Frontal cortex (tissue), 4 donors: ENCODE data around the gene PER1. TPM values are rescaled to one million over a fixed set of nuclear protein-coding genes. Genes with fewer than 3 reads are reported as not detected.
A peak's percentile ranks its signal among the peaks of the same experiment; 100 is the strongest.

Experiments
- DNase-seq, 2 donors: peaks; one replicate each; pipeline ENCODE4 v3.0.0; 2012; ENCODE audit warnings: low spot score in 2 of 2
- FAIRE-seq: peaks from 2 replicates; lab custom pipeline; 2012; peaks lifted over from hg19 to GRCh38; lab: Jason Lieb, UNC
- total RNA-seq: library from RNA; depleted of rRNA; stranded (reverse); fragments of >200 nt; gene quantifications from one replicate; pipeline ENCODE4 v1.2.3, GENCODE V29; 2014
- donor health status: control.
- donor health status: control.
- donor health status: control.

PER1 gene
- total RNA-seq, 1 donor from 2014 or later: 6.5 TPM

DNA sequence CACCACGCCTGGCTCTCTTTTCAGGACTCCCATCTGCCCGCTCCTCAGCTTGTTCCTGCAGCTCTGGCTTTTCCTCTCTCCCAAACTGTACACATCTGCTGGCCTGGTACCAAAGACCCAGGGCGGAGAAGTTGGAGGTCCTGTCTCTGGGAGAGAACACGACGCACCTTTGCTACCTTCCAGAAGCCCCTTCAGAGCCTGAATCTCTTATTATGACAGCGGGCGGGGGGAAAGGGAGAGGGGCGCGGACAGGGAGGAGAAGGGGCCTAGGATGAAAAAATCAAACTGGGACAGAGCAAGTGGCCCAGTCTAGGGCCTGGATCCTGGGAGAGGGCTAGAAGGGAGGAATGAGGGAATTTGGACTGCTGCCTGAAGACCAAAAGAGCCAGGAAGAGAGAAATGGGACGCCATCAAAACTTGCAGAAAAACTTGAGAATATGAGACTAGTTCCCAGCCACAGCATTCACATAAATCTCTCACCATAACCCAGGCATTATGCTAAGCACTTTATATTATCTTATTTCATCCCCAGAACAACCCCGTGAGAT lies 2.5 kb upstream of the PER1 start:
- FAIRE-seq: no peak
- no peak for DNase-seq

DNA sequence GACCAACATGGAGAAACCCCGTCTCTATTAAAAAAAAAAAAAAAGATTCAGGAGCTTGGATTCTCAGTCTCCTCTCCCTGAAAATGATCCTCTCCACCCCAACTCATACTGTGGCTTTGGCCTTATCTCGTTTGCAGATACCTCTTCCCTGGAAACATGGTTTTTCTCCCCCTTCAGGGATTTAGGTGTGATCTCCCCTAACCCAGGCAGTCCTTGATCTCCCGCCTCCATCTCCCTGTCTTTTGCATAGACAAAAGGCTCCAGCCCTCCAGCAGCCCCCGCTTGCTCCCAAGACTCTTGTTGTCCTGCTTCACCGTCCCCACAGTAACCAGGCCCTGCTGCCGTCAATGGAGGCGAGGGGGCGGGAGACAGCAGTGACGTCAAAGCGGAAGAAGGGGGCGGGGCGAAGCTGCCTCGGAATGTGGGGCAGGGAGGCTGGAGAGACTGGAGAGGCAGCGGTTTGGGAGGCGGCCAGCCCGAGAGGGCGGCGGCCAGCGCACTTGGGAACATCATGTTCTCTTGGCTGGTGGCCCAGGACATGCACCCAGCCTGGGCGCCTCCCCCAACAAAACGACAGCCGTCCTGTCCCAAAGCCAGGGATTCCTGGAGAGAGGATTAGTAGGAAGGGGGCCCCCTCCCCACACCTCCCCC lies 1.9 kb upstream of the PER1 start:
- FAIRE-seq (no peak), DNase-seq (peak; percentile 86 to 89)

GRCh38 chr17:8153525-8153956 lies 1.3 kb upstream of the PER1 start:
- no peak for FAIRE-seq
- peak; percentile 66 to 67 for DNase-seq

GRCh38 chr17:8153031-8153451 lies 837 bp upstream of the PER1 start:
- FAIRE-seq (no peak), DNase-seq (no peak)

GRCh38 chr17:8151641-8152111 lies 528 bp downstream of the PER1 start:
- DNase-seq: peak in 1 of 2 donors; percentile 60
- FAIRE-seq: no peak

GRCh38 chr17:8151120-8151640 lies 1.0 kb downstream of the PER1 start:
- FAIRE-seq (no peak), DNase-seq (peak; percentile 85 to 91)

DNA sequence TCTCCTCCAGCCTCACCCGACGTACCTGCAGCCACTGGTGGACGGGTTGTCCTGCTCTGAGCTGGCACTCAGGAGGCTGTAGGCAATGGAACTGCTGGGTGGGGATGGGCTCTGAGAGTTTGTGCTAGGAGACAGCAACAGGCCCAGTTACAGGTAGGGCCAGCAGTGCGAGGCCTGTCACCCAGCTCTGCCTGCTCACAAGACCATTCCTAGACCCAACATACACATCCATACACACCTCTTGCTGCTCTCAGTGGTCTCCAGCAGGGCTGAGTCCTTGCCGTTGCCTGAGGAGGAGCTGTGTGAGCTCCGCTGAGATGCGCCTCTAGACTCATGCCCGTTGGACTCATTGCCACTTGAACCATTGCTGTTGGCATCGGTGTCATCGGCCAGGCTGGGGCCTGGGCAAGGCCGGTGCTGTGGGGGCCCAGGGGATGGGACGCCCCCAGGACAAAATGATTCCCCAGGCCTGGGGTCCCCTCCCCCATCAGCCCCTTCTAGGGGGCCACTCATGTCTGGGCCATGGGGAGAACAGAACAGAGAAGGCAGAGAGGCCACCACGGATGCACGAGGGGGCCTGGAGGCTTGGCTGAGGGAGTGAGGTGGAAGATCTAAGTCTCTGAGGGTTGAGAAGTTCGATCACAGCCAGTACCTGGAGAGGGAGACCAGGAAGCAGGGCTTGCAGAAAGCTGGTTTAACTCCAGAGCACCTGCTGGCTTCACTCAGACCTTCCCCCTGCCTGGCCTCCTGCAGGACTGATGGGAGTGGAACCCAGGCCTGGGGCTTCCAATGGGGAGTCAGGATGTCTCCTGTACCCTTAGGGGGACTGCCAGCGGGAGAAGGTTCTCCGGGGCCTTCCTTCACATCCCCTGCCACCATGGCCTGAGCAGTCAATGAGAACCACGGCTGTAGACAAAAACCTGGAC lies 1.7 kb downstream of the PER1 start:
- no peak for DNase-seq
- FAIRE-seq: no peak

GRCh38 chr17:8149419-8150193 lies 2.6 kb downstream of the PER1 start:
- DNase-seq: no peak
- no peak for FAIRE-seq

GRCh38 chr17:8148560-8148959 lies 3.6 kb downstream of the PER1 start:
- FAIRE-seq (no peak), DNase-seq (no peak)

GRCh38 chr17:8147805-8148404 lies 4.3 kb downstream of the PER1 start:
- no peak for FAIRE-seq

DNA sequence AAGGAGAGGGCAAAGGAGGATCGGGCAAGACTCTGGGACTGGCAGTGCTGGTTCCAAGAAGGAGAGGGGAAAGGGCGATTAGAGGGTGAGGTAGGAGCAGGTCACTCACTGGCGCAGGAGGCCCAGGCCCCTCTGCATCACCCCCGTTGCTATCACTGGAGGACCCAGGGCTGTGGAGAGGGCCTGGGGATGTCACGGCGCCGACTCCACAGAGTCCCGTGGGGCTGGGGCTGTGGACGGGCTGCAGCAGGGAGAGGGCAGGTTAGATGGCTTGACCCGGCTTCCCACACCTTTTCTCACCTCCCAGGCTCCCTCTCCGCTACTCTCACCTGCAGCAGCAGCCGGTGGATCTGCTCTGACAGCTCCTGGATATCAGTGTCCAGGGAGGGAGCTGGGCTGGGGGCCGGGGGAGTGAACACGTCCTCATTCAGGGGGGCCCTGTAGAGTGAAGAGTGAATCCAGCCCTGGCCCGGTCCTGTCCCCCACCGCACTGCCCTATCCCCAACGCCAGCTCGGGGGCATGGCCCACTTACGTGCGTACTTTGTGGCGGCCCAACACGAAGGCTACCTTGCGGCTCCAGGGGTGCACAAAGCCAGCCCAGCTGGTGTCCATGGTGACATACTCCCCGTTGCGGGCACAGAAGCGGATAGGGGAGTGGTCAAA lies 4.9 kb downstream of the PER1 start:
- FAIRE-seq (no peak), DNase-seq (no peak)

More at GRCh38 chr17:8147805-8148404, 4.3 kb downstream of the PER1 start:
- no peak for DNase-seq

DNA sequence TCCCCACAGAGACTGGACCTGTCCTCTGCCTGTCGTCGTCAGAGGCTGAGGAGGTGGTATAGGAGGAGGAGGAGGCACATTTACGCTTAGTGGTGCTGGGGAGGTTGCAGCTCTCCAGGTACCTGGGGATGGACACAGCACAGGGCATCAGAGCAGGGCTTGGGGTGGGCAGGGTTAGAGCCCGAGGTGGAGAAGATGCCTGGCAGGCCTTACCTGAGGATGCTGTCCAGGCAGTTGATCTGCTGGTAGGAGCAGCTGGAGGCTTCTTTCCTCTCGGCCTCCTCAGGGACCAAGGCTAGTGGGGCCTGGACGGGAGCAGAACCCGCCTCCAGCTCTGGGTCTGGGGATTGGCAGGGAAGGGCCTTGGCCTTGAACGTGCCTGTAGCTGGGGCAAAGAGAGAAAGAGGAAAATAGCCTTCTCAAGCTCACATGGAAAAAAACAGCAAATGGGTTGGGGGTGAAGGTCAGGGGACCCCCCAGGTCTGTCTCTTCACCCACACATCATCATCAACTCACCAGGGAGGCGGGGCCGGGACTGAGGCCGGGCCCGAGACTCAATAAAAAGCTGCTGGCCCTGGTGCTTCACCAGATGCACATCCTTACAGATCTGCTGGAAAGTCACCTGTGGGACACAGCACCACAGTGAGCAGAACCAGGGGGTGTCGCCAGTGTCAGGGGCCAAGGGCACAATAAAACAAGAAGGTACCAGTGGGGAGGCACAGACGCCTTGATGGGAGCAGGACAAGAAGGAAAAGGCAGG lies 5.6 kb downstream of the PER1 start:
- DNase-seq (no peak), FAIRE-seq (no peak)

- no peak for FAIRE-seq
- no peak for DNase-seq
Observed at GRCh38 chr17:8145811-8146210, 6.4 kb downstream of the PER1 start.

DNA sequence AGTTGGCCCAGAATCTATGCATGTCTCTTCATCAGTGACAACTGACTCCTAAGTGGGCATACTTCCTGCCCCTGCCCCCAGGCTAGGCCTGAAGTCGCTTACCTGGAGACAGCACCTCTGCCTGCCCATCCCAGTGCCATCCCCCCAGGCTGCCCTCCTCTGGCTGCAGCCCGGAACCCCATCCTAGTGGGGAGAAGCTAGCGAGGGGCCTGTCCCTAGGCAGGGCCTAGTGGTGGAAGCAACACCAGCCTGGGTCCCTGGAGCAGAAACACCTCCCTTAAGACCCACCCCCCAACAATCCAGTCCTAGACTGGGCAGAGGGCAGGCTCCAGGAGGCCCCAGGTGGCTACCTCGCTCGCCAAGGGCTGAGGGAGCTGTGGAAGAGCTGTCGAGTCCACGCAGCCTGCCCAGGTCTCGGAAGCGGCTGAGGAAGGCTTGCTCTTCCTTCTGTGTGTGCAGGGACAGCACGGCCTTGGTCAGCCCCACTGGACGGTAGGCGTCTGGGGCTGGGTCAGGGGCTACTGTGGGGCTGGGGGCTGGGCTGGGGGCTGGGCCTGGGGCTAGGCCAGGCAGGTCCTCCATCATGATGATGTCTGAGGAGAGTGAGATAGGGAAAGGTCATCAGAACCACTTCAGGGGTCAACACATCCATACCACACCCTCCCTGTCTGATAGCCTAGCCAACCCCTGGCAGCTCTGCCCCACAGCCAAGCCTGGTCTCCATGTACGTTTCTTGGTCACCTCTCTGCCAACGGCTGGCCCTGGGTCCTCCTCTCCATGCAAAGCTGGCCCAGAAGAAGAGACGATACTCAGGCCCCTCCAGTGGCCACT lies 7.6 kb downstream of the PER1 start:
- FAIRE-seq: no peak

DNA sequence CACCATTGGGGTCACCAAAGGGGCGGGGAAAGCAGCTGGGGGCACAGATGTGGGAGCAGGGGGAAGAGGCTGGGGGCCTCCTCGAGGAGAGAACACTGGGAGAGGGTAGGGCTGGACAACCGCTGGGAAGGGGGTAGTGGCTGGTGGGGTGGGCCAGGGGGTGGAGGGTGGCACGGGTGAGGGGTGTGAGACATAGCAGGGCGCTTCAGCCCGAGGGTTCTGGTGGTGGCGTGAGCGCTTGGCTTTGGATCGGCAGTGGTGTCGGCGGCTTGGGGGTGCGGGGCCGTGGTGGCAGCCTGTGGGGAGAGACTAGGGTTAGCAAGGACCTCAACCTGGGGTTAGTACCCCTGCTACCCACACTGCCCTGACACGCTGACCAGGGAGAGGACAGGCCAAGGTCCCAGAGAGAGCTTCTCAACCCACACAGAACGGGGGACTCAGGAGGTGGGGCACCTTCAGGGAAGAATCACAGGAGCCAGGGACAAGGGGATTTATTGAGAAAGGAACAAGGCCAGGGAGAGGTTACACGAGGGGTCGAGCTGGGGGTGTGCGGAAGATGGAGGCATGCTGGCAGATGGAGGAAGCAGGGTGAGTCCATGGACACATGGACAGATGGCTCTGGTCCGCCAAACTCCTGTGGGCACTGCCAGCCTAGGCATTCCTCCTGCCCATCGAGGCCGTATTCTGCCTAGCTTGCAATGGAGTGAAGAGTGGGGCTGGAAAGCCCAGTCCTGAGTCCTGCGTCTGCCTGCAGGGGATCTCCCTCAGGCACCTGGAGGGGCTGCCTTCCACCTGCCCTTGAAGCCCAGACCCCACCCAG lies 8.4 kb downstream of the PER1 start:
- no peak for FAIRE-seq

More for the DNA sequence above, 7.6 kb downstream of the PER1 start:
- no peak for DNase-seq

GRCh38 chr17:8142887-8143580 lies 9.2 kb downstream of the PER1 start:
- FAIRE-seq: no peak
- no peak for DNase-seq

More for the DNA sequence above, 8.4 kb downstream of the PER1 start:
- no peak for DNase-seq
